Cortex of kidney (tissue), 1 donor: ENCODE measurements around the gene ARID3B.
"Not testable (repeated sequence)": the region's sequence is repeated elsewhere in the genome, so short reads cannot be mapped to it uniquely, and the experiment has no call there.

Experiments used
- DNase-seq: peaks from one replicate; lab custom pipeline; 2025; lab: John Stamatoyannopoulos, UW

The ARID3B gene

GRCh38 chr15:74537736-74538135, 3.3 kb upstream of the ARID3B start:
- DNase-seq: no peak

GRCh38 chr15:74539521-74539920, 1.5 kb upstream of the ARID3B start:
- not testable (repeated sequence) for DNase-seq

DNA sequence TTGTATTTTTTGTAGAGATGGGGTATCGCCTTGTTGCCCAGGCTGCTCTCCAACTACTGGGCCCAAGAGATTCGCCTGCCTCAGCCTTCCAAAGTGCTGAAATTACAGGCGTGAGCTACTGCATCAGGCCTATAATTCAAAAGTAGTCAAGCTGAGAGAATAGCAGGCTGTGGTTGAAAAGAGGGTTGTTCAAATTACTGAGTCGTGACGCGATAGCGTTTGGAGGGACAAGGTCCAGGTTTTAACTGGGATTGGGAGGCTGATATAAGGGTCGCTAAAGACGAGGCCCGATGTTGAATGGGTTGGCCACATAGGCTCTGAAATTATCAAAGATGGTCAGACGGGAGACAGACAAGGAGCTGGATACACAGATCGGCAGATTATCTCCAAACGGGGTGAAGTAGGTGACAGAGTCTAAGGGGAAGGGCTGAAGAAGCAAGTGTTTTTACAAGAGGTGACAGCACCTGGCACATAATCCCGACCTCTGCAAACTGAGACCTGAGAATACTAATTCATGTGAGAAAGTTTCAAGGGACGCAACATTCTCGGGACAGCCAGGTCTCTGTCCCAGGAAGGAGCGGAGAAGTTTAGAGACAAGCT, 759 bp upstream of the ARID3B start:
- DNase-seq: no peak

- DNase-seq: no peak
Measured at GRCh38 chr15:74541494-74542165, 610 bp downstream of the ARID3B start.

DNA sequence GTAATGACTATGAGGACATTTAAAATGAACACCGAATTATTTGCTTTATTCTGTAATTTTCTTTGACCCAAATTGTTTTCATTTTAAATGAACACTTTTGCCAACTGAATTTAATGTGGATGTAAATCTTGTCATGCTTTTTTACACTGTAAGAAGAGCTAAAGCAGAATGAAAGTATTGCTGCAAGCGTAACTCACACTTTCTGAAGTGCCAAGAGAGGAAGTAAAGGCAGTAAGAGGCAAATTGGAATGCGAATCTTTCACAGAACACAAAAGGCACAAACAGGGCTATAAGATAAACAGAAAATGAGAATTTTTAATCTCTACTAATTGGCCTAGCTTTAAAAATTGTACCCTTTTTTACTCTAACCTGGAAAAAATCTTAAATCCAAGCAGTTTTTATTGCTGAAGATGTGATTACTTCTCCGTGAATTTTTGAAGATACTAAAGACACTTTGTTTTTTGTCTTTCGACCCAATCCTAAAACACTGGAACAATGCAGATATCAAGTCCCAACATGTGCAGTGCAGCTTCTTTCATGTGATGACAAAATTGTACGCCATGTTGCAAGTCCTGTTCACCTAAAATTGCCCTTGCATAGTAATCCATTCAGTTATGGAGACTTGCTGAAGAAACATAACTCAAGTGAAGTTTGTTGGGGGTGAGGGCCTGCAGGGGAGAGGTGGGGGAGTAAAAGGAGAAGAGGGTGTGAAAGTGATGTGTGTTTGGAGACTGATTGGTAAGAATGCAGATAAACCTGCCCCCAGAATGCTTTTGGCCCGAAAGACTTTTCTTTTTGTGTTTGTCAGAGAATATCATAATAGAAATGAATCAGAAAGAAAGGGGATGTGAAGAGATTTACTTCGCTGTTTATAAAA, 1.4 kb downstream of the ARID3B start:
- DNase-seq: no peak

- no peak for DNase-seq
Measured at GRCh38 chr15:74543043-74543422, 2.0 kb downstream of the ARID3B start.

- DNase-seq: no peak
Measured at GRCh38 chr15:74543583-74543982, 2.6 kb downstream of the ARID3B start.

DNA sequence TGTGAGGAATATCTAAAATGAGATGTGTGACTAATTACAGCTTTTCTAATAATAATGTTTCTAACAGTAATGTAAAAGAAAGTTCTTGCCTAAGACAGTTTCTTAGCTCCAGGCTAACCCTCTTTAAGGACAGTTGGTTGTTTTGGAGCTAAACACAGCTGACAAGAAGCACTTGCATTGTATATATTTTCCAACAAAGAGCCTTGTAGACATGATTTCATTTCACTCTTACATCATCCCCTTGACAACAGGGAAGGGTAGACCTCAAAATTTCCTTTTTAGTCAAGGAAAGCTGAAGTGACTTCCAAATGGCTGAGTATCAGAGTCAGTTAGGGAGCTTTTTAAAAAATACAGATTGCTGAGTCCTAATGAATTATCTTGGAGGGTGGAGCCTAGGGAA, 4.1 kb downstream of the ARID3B start:
- DNase-seq: no peak

DNA sequence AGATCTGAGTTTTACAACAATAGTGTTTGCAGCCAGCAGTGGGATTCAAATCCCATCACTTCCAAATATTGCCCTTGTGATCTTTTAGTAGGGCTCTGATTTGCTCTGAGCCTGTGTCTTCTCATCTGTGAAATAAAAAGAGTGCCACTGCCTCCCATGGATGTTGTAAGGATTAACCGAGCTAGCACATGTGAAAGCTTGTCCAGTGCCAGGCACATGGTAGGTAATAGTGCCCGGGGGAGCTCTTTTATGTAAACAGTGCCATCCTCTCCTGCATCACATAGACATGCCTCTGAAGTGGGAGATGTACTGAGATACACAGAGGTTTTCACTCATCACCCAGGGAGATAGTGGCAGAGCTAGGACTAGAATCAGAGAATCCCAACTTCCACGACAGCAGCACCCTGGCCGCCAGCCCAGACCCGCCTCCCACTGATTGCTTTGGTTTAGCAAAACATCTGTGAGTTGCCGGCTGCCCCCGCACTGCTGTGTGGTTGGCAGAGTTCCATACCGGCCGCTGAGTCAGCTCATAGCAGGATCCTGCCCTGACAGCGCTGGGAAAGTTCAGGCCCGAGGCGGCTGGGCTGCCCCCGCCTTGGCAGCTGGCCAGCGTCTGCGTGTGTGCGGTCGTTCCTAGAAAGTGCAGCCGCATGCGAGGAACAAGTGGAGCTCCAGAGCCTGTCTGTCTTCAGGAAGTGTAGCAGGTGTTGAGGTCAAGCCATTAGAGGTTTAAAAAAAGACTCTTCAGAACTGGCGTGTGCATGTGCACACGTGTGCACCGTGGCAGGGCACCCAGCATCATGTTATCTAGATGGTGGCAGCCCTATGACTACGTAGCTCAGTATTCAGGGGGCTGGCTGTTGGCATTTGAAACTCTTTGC, 5.0 kb downstream of the ARID3B start:
- DNase-seq: peak; percentile 69

- DNase-seq: no peak
Measured at GRCh38 chr15:74547616-74548015, 6.6 kb downstream of the ARID3B start.

GRCh38 chr15:74548241-74548640, 7.2 kb downstream of the ARID3B start:
- DNase-seq: no peak

DNA sequence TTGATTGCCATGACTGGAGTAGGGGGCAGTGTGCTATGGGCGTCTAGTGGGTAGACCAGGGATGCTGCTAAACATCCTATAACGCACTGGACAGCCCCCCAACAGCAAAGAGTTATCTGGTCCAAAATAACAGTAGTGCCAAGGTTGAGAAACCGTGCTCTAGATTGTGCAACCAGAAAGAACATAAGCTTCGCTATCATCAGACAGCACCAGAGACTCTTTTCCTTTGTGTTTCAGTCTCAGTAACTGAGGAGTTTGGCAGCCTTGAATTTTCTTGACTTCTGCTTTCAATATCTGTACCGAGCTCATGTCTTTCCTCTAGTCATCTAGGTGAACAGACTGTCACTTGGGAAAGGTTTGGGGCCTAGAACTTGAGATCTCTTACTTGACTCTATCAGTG, 8.8 kb downstream of the ARID3B start:
- no peak for DNase-seq

DNA sequence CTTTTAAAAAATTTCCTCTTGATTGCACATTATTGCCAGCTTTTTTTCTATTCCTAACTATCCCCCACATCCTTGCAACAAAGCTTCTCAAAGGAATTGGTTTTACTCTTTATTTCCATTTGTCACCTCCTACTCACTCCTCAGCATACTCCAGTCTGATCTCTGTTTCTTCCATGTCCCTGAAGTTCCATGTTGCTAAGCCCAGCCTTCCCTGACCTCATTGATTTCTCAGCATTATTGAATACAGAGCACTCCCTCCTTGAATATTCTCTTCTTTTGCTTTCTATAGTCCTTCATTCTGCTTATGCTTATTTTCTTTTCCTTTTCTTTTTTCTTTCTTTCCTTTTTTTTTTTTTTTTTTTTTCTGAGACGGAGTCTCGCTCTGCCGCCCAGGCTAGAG, 10.7 kb downstream of the ARID3B start:
- no peak for DNase-seq

GRCh38 chr15:74552773-74553441, 11.9 kb downstream of the ARID3B start:
- DNase-seq: no peak

GRCh38 chr15:74555192-74555591, 14.2 kb downstream of the ARID3B start:
- DNase-seq: no peak

- DNase-seq: no peak
Measured at GRCh38 chr15:74558706-74559105, 17.7 kb downstream of the ARID3B start.

DNA sequence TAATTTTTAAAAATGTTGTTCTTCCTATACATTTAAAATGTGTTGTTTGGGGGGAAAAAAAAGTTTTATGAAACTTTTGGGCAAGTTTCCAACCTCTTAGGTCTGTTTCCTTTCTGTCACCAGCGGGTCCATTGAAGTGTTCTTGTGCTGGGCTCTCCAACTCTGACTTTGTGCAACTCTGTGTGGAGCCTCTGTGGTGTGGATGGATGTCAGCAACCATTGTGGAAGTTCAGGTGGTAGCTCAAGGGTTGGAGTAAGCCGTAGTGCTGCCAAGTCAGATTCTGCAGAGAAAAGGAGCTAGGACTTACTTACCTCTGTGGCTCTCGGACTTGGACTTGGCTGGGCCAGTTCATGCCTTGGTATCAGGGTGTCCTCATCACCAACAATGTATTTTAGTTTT, 22.4 kb downstream of the ARID3B start:
- no peak for DNase-seq

DNA sequence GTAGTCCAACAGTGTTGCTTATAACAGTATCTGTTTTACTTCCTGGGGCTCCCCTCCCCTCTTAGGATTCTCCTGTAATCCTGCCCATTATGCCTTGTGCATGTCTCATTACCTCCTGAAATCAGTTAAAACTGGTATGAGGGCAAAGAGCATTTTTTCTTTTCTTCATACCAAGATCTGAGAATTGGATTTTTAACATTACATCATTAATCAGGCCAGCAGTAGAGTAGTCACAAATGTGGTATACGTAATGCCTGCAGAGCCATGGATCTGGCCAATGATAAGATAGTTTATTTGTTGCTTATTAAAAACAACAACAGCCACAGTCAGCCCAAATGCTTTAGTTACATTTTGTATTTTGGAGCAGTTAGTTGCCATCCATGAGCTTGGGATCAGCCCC, 23.2 kb downstream of the ARID3B start:
- DNase-seq: no peak

DNA sequence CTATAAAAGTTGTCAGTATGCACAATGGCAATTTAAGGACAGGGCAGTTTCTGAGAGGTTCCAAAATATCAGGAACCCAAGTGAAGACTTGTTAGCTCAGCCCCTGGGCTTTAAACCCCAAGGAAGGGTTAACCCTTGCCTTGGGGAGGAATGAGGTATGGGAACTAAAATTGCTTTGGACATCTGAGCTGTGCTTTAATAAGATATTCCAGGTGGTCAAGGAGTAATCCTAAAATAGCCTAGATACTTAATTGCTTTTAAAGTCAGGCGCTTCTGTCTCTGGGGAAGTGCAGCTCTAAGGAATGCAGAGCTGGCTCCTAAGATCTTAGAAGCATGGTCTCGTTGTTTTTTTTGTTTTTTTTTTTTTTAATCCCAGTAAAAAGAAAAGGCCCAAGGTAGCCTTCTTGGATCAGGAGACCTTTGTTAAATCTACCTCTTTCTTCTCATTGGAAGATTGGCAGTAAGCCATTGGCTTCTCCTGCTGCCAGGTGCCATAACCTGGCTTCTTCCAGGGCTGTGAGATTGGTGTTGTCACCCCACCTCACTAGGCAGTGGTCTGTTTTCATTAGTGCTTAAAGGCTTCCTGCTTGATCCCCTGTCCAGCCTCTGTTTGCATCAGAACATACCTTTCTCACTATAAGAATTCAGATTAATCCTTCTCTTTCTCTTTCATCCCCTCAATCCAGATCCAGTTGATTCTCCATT, 24.5 kb downstream of the ARID3B start:
- no peak for DNase-seq

GRCh38 chr15:74568594-74568993, 27.6 kb downstream of the ARID3B start:
- DNase-seq: no peak

DNA sequence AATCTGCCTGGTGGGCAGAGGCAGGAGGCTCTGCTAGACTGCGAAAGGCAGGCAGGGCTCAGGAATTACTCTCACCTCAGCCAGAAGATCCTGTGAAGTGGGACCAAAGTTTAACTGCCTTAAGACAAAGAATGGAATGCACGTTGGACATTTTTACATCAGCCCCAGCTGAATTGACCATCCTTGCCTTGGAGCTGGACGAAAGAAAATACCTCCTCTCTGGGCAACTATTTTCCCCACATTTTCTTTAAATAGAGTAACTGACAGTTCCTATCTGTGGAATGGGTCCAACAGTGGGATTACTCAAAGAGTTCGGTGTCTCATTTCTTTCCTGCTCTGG, 28.7 kb downstream of the ARID3B start:
- no peak for DNase-seq
